Dedifferentiated amniotic fluid mesenchymal stem cell (primary cell): ENCODE data around the gene PDE6D.

Experiments used
- DNase-seq: peaks from one replicate; pipeline ENCODE4 v3.0.0-alpha.2; 2016; ENCODE audit errors: extremely low spot score

Gene PDE6D

DNA sequence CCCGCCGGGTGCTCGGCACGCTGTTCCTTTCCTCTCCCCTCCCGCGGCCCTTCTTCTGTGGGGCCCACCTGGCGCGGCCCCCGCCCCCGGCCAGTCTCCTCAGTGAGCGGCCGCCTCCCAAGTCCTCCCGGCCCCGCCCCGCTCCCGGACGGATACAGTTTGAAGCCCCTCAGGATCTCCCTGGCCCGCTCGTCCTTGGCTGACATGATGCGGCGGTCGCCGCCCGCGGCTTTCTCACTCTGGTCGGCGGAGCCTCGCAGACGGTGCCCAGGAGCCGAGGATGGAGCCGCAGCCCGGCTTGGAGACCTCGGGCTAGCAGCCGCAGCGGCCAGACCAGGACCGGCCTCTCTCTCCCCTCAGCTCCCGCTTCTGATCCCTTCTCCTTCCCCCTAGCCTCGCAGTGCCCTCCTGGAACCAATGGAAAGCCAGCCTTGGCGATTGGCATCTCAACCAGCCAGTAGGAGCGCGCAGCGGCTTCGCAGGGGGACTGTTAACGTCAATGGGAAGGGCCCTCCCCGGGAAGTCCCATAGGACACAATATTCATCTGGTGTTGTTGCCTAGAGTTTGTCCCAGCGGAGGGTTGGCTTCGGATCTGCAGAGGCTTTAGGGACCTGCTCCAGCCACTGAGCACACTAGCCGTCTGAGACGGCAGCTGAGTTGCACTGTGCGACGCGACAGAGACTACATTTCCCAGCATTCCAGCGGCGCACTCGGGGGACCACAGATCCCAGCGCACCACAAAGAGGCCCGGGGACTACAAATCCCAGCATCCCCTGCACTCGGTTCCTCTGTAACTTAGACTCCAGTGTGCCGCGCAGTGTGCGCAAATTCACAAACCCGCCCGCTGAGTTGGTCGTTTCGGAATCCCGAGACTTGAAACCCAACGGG is at the start of gene PDE6D:
PDE6D (minus strand) TSS at position 374 of the 889 bp plus-strand sequence; CDS start at position 206, 168 bp downstream.
- DNase-seq, result peak; percentile 99

- DNase-seq, result no peak
These were observed 40.8 kb upstream of the PDE6D start for GRCh38 chr2:231821908-231822307.

DNA sequence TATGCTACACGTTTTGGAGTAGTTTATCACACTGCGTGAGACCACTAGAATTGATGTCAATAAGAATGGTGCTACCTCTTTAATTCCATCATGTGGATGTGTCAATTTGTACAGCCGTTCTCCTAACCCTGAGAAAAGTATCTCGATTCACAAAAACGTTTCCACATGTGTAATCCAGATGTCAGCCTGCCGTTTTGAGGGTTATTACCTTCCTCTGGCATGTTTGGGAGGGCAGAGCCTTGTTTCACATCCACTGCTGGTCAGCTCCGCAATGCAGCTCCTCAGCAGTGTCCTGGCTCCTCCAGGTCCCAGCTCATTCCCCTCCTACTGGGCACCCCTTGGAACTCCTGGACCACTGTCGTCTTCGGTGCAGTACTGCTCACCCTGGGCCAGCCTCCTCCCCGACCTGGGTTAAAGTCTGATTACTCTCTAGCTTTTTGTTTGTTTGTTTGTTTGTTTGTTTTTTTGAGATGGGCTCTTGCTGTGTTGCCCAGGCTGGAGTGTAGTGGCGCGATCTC is 39.8 kb upstream of the PDE6D start:
- DNase-seq, result no peak

DNA sequence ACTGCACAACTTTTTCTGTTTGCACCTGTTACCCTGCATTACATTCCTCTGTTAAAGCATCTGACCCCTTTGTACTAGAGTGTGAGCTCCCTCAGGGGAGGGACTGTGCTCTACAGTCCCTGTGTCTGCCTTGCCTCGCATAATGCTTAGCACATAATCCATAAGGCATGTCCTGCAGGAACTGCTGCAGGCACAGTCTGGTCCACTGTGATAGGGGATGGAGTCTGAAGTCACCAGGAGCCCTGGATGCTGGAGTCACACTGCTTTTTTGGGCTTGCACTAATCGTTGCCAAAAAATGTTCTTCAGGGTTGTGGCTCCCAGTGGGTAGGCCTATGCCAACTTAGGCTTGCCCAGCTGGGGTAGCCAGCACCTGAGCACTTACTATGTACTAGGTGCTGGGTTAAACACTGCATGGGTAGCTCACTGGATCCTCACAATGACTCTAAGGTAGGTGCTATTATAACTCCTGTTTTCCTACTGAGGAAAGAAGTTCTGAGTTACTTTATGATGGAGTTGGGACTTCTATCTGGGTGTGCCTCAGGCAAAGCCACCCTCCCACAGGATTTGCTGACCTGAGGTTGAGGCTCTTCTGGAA is 38.5 kb upstream of the PDE6D start:
- DNase-seq, result no peak

DNA sequence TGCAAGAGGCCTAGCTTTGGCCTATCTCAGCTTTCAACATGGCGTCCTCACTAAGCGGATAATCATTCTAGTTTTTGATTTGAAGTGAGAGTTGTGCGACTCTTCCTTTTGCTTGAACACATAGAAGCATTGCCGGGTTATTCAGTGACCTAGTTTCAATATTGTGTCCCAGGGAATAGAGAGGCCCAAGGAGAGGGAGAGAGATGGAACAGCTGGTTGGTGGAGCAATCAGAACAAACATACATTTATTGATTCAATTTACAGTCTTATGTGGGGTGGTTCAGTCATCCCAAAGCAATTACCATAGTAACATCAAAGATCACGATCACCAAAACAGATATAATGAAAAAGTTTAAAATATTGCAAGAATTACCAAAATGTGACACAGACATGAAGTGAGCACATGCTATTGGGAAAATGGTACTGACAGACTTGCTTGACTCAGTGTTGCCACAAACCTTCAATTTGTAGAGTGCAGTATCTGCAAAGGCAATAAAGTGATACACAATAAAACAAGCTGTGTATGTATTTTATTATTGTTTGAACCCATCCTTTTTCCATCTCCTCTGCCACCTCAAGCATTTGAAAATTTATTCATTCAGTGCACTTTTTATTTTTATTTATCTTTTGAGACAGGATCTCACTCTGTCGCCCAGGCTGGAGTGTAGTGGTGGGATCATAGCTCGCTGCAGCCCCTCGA is 35.4 kb upstream of the PDE6D start:
- DNase-seq, result no peak

GRCh38 chr2:231810905-231811304 is 29.8 kb upstream of the PDE6D start:
- DNase-seq, result no peak

DNA sequence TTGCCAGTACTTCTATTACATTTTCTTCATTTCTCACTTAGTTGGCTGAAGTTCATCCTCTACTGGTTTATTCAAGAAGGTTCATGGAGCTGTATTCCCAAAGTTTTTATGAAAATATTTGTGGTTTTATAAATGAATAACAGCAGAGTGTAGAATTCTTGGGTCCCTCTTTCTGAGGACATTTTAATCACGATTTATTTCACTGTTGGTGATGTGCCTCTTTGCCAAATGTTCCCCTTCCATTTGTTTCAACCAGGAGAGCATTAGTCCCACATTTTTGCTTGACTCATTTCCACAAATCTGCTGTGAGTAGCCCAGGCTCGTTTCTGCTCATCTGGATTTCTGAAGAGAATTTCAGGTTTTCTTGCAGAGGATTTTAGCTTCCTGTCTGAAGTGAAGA is 25.9 kb upstream of the PDE6D start:
- DNase-seq, result no peak

DNA sequence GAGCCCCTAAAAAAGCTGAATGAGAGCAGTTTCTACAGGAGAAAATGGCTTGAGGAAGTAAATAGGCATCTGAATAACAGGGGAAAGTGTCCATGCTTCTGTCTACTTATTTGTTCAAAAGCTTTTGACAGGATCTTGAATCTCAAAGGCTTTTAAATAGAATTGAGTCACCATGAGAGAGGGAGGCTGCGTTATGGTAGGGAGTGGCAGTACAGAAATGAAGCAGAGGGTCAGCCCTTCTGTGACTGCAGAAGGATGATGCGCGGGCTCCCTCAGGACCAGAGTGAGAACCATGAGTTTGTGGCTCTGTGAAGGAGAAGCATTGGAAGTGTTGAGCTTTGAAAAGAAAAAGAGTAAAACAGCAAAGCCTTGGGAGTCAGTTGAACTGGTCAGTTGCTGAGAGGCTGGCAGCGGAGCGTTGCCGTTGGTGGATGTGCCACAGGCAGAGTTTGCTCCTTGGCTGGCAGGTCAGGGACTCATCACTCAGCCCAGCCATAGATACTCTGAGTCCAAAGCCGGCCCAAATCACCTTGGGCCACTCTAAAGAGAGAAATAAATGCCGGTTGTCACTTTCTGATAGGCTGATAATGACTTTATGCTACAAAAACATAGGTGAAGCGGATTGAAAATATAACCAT is 22.5 kb upstream of the PDE6D start:
- no peak for DNase-seq

GRCh38 chr2:231800493-231801091 is 19.5 kb upstream of the PDE6D start:
- peak; percentile 38 for DNase-seq

GRCh38 chr2:231795525-231796327 is 14.6 kb upstream of the PDE6D start:
- DNase-seq, result peak; percentile 61

GRCh38 chr2:231794383-231794782 is 13.3 kb upstream of the PDE6D start:
- DNase-seq, result no peak

GRCh38 chr2:231791107-231791506 is 10.0 kb upstream of the PDE6D start:
- no peak for DNase-seq

- DNase-seq, result no peak
These were observed 5.8 kb upstream of the PDE6D start for GRCh38 chr2:231786917-231787292.

DNA sequence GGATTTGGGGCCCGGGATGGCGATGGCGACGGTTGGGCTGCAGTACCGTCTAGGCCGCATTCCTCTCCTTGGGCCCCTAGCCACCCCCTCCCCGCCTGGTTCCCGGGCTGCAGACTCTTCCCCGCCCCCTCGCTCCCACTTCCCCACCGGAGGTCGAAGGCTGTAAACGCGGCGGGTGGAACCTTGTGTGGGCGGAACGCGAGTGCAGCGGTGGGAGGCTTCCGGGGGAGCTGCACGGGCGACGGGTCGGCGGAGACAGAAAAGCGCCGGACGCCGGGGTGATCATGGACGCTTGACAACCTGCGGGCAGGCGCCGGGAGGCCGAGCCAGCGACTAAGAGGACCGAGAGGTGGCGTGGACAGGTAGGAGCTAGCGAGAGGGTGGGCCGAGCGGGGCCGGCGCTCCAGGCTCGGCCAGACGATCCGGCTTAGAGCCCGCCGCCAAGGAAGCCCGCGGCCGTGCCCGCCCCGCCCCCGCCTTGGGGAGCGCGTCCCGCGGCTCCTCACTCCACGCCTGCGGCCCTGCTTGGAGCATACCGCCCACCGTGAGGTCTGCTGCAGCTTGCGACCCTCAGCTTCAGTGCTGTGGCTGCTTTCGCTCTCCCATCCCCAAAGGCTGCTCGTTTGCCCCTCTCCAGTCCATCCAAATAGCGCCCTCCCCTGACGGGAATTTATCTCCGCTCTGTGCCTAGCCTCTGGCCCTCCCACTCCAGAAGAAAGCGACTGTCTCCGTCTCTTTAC is 5.3 kb upstream of the PDE6D start, which contains the start of gene COPS7B:
COPS7B (plus strand) TSS at position 269 of the 740 bp plus-strand sequence. CDS start 2,126 bp downstream, outside the sequence.
- DNase-seq, result peak; percentile 57

DNA sequence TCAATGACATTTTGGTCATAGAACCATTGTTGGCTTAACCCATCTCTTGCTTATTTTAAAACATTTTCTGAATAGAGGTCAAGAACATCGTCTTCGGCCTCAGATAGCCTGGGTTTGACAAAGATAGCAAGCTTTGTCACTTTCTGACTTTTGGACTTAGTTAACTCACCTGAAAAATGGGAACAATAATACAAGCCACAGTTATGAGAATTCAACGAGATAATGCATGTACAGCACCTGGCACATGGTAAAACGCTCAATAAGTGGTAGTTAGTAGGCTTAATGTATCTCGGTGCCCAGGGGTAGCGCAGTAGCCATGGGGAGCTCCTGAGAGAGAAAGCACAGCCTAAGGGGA is 4.7 kb upstream of the PDE6D start:
- DNase-seq, result no peak

DNA sequence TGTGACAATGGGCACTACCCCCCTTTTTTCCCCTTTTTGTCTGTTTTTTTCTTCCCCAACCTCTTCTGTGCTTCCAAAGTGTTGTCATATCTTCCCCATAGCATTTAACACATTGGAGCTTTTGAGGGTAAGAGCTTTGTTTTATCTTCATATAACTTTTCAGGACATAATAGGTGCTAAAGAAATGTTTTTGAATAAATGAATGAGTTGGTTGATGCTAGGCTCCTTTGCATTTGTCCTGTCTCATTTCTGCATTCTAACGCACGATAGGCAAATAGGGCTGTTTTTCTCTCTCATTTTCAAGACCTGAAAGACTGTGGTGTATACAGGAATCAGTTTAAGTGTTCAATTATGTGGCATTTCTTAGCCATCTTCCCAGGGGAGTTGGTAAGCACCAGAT is 4.3 kb upstream of the PDE6D start:
- no peak for DNase-seq

- DNase-seq, result peak; percentile 40
These were observed 980 bp upstream of the PDE6D start for GRCh38 chr2:231781798-231782726.

GRCh38 chr2:231780123-231780908 is 766 bp downstream of the PDE6D start:
- DNase-seq, result no peak
